CD4-positive, alpha-beta T cell (primary cell): ENCODE measurements around the gene LRRTM1. TPM values are rescaled to one million over a fixed set of nuclear protein-coding genes. Genes with fewer than 3 reads are reported as not detected.

Source experiments
- ATAC-seq: fragments of 200-7000 bp; cut with Tn5 transposase; one replicate; pipeline ENCODE4 v1.10.0; 2022; ENCODE audit warnings: mild to moderate bottlenecking; ENCODE audit not compliant: poor library complexity
- CTCF ChIA-PET: fragments of 350-600 bp; sonication (Branson Sonifier 250); formaldehyde crosslinking; loops from one replicate; lab custom pipeline; 2021; ENCODE audit warnings: antibody characterized with exemption, inconsistent platforms; lab: Charles Lee
- POLR2A ChIA-PET: fragments of 350-600 bp; sonication (Branson Sonifier 250); formaldehyde crosslinking; loops from one replicate; lab custom pipeline; 2021; ENCODE audit warnings: antibody characterized with exemption, inconsistent platforms; lab: Charles Lee
- DNase-seq, 14 experiments: peaks; one replicate each; pipeline ENCODE4 v3.0.0-alpha.2; 2013 to 2020; ENCODE audit warnings: mixed read lengths in 2 of 14
- H3K27ac ChIP-seq, 2 donors: one replicate each; pipeline versions ENCODE4 v1.5.1 to v1.7.0; 2013; ENCODE audit warnings: low read length in 2 of 2, low read depth in 1 of 2, mild to moderate bottlenecking in 1 of 2
- H3K27me3 ChIP-seq, 2 experiments: 1 replicate in 1 of 2; 2 replicates in 1 of 2; pipeline versions ENCODE4 v1.6.1 to v1.7.0; 2013; ENCODE audit warnings: low read length in 2 of 2, control low read depth in 1 of 2, mild to moderate bottlenecking in 1 of 2, moderate library complexity in 1 of 2; ENCODE audit not compliant: insufficient read depth in 2 of 2, control insufficient read depth in 1 of 2
- H3K36me3 ChIP-seq: one replicate; pipeline ENCODE4 v1.6.1; 2013; ENCODE audit warnings: low read length, control low read depth; ENCODE audit not compliant: insufficient read depth
- H3K4me1 ChIP-seq: one replicate; pipeline ENCODE4 v1.6.1; 2013; ENCODE audit warnings: low read length, control low read depth; ENCODE audit not compliant: insufficient read depth
- H3K4me3 ChIP-seq: one replicate; pipeline ENCODE4 v1.5.1; 2013; ENCODE audit warnings: mild to moderate bottlenecking, low read length, moderate library complexity
- H3K9me3 ChIP-seq, 2 experiments: 1 replicate in 1 of 2; 2 replicates in 1 of 2; pipeline versions ENCODE4 v1.6.1 to v1.7.0; 2013; ENCODE audit warnings: low read length in 2 of 2, mild to moderate bottlenecking in 2 of 2, control low read depth in 1 of 2, moderate library complexity in 1 of 2; ENCODE audit not compliant: control insufficient read depth in 1 of 2, insufficient read depth in 1 of 2
- H3K27ac Mint-ChIP-seq: one replicate; pipeline ENCODE4 v1.8.0; 2020; ENCODE audit warnings: mixed read lengths
- H3K27me3 Mint-ChIP-seq: one replicate; pipeline ENCODE4 v1.8.0; 2021; ENCODE audit warnings: mixed read lengths
- H3K36me3 Mint-ChIP-seq: one replicate; pipeline ENCODE4 v1.8.0; 2021; ENCODE audit warnings: low read depth, mixed read lengths
- H3K4me1 Mint-ChIP-seq: one replicate; pipeline ENCODE4 v1.8.0; 2021; ENCODE audit warnings: low read depth, mixed read lengths
- H3K4me3 Mint-ChIP-seq: one replicate; pipeline ENCODE4 v1.8.0; 2020; ENCODE audit warnings: mild to moderate bottlenecking, mixed read lengths
- H3K9me3 Mint-ChIP-seq: one replicate; pipeline ENCODE4 v1.8.0; 2020; ENCODE audit warnings: mixed read lengths
- CTCF ChIP-seq: fragments of 200-600 bp; IDR thresholded peaks from one replicate; pipeline ENCODE4 v1.8.0; 2022; ENCODE audit warnings: antibody characterized with exemption, mild to moderate bottlenecking
- intact Hi-C, 2 experiments: fragments of 100-400 bp; cut with DNase I in 1 of 2; cut with micrococcal nuclease in 1 of 2; formaldehyde crosslinking; loops; one replicate each; pipeline versions ENCODE4 v1.15.1 to v1.9.0; 2023 to 2025; cut with DNase I, micrococcal nuclease
- total RNA-seq, 174 experiments: library from RNA in 2 of 174; stranded (reverse) in 2 of 174; gene quantifications; one replicate each; pipeline ENCODE4 v1.2.3 and lab custom pipeline; 2021 to 2026

LRRTM1 gene
- total RNA-seq, 2 experiments from 2014 or later, result not detected

- no peaks in the 10 kb centered on the region for H3K27me3 Mint-ChIP-seq
- CTCF ChIA-PET, result no interaction called here
- POLR2A ChIA-PET, result no interaction called here
- H3K9me3 ChIP-seq, result peaks cover 0 to 8% of the 10 kb centered on the region in 2 experiments
- H3K4me1 ChIP-seq, result no peaks in the 10 kb centered on the region
- no peak overlapping the region for H3K4me3 Mint-ChIP-seq
- no peaks in the 10 kb centered on the region for H3K36me3 ChIP-seq
- H3K27ac ChIP-seq, result no peak overlapping the region
- no peak for ATAC-seq
- peaks cover 12% of the 10 kb centered on the region for H3K9me3 Mint-ChIP-seq
- H3K27me3 ChIP-seq, result no peaks in the 10 kb centered on the region
- no peak for TF ChIP-seq CTCF
- H3K36me3 Mint-ChIP-seq, result no peaks in the 10 kb centered on the region
- intact Hi-C loops, result no loop called here
- no peak overlapping the region for H3K27ac Mint-ChIP-seq
- no peak for DNase-seq
- no peaks in the 10 kb centered on the region for H3K4me1 Mint-ChIP-seq
- H3K4me3 ChIP-seq, result no peak overlapping the region
Observed at GRCh38 chr2:80266231-80266630, 38.3 kb downstream of the LRRTM1 start.

GRCh38 chr2:80259292-80259691, 45.3 kb downstream of the LRRTM1 start:
- H3K4me3 Mint-ChIP-seq, result no peak overlapping the region
- ChIA-PET CTCF (no interaction called here), POLR2A (no interaction called here)
- H3K36me3 ChIP-seq, result no peaks in the 10 kb centered on the region
- DNase-seq (no peak), ATAC-seq (no peak)
- no peak overlapping the region for H3K4me3 ChIP-seq
- H3K9me3 ChIP-seq, result no peaks in the 10 kb centered on the region
- no peaks in the 10 kb centered on the region for H3K27me3 Mint-ChIP-seq
- TF ChIP-seq CTCF, result no peak
- no peaks in the 10 kb centered on the region for H3K4me1 Mint-ChIP-seq
- H3K27ac ChIP-seq, result no peak overlapping the region
- H3K9me3 Mint-ChIP-seq, result peaks cover 7% of the 10 kb centered on the region
- no peaks in the 10 kb centered on the region for H3K4me1 ChIP-seq
- no peaks in the 10 kb centered on the region for H3K36me3 Mint-ChIP-seq
- H3K27ac Mint-ChIP-seq, result no peak overlapping the region
- intact Hi-C loops, result no loop called here
- no peaks in the 10 kb centered on the region for H3K27me3 ChIP-seq

- no peak overlapping the region for H3K27ac Mint-ChIP-seq
- H3K27me3 Mint-ChIP-seq, result no peaks in the 10 kb centered on the region
- Histone ChIP-seq H3K27me3 (no peaks in the 10 kb centered on the region), H3K4me1 (no peaks in the 10 kb centered on the region), H3K27ac (no peak overlapping the region), H3K36me3 (no peaks in the 10 kb centered on the region), H3K4me3 (no peak overlapping the region), H3K9me3 (no peaks in the 10 kb centered on the region)
- intact Hi-C loops, result no loop called here
- no peak for DNase-seq
- peaks cover 4% of the 10 kb centered on the region for H3K9me3 Mint-ChIP-seq
- H3K36me3 Mint-ChIP-seq, result no peaks in the 10 kb centered on the region
- no peak overlapping the region for H3K4me3 Mint-ChIP-seq
- POLR2A ChIA-PET, result no interaction called here
- TF ChIP-seq CTCF, result no peak
- H3K4me1 Mint-ChIP-seq, result no peaks in the 10 kb centered on the region
- CTCF ChIA-PET, result no interaction called here
- ATAC-seq, result no peak
Observed at GRCh38 chr2:80258793-80259192, 45.8 kb downstream of the LRRTM1 start.
